ENCODE data around the gene RFNG.

RFNG gene

DNA sequence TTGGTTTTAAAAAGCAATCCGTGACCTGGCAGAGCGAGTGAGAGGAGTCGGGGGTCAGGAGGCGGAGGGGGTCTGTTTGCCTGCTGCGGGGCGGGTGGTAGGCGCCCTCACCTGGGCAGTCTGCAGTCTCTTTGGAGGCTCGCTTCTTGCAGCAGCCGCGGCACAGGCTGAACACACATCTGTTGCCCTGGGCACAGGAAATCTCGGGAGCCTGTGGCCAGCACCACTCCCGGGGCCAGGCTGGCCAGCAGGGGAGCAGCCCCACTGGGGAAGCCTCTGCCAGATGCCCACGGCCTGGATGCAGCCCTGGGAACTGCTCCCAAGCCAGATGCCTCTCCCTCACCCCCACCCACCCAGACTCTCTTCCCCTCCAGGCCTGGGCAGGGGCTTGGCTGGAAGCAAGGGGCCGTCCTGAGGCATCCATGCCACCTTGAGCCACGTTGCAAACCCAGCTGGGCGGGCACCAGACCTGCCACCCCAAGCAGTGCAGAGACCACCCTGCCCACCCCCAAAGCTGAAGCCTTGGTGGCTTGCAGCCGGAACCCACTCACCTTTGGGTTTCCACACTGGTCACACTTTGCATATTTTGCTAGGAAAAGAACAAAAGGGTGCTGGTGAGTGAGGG, 6.7 kb upstream of the RFNG start:
- no peak for DNase-seq

DNA sequence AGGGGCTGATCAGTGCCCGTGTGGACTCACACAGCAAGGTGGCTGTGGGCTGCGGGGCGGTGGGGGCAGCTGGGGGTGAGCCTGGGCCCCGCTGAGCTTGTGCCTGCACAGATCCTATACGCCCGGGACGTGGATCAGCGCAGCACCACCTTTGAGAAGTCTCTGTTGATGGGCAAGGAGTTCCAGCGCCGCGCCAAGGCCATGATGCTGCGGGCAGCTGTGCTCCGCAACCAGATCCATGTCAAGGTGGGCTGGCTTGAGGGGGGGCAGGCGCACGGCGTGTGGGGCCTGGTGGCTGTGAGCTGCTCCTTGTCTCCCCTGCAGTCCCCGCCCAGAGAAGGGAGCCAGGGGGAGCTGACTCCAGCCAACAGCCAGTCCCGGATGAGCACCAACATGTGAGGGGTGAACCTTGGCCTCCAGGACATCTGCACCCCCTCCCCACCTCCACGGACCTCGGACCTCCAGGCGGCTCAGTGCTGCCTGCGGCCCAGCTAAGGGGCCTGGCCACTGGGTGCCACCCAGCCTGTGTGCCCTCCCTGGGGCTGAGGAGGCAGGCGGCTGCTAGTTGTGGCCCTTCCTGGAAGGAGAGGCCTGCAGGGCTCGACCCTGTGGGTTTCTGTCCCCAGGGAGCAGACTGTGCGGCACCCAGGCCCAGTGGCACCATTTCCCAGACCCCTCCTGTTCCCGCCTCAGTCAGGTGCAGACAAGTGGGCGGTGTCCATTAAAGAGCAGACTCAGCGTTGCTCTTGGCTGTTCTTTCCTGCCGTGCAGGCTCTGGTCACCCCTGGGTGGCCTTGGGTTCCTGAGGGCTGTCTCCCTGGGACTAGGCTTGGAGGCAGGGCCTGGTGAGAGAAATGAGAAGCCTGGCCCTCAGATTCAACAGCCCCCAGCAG, 5.4 kb upstream of the RFNG start:
- no peak for DNase-seq

DNA sequence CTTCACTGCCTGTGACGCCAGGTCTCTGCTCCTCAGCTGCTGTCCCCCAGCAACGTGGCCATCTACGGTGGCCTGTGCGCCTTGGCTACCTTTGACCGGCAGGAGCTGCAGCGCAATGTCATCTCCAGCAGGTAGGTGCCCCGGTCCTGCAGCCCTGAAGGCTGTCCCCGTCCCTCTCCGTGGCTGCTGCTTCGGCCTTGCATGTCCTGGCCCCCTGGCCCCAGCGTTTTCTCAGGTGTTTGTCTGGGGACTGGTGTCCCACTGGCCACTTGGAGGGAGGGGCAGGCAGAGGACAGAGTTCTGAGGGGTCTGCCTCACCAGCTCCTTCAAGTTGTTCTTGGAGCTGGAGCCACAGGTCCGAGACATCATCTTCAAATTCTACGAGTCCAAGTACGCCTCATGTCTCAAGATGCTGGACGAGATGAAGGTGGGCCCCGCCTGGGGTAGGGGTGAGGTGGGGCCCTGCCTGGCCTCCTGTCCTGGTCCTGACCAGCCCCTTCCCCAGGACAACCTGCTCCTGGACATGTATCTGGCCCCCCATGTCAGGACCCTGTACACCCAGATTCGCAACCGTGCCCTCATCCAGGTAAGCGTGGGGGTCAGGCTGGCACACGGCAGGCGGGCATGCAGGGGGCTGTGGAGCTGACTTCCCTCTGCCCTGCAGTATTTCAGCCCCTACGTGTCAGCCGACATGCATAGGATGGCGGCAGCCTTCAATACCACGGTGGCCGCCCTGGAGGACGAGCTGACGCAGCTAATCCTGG, 4.5 kb upstream of the RFNG start:
- DNase-seq = no peak

DNA sequence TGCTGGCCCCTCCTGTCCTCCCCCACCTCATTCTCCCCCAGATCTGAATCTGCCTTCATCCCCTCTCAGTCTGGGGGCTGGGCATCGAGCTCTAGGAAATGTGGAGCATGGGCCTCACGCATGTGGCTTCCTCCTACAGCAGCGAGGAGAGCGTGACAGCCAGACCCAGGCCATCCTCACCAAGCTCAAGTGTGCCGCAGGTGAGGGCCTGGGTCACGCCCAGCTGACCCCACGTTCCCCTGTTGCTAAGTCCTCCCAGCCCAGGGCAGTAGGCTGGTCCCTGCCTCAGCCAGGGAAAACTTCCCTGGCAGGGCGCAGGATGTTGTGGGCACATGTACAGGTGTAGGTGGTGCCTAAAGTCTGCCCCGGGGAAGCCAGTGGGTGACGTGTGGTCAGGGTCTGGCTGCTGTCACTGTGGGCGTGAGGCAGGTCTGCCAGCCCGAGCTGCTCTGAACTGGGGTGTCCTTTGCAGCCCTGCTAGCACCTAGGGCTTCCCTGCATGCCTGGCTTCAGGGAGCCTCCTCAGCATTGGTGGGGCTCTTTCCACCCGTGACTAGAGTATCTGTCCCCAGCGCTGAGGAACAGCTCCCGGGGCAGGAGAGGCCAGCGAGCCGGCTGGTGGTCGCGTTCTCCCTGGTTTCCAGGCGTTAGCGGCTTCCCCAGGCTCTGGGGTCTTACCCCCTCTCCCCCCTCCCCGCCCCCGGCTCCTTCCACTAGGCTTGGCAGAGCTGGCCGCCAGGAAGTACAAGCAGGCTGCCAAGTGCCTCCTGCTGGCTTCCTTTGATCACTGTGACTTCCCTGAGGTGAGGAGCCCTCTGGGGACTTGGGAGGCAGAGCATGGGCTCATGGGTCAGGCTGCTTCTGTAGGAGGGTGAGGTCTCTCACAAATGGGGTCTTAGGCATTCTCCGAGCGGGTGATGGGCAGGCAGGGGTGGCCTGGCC, 3.7 kb upstream of the RFNG start:
- no peak for DNase-seq

DNA sequence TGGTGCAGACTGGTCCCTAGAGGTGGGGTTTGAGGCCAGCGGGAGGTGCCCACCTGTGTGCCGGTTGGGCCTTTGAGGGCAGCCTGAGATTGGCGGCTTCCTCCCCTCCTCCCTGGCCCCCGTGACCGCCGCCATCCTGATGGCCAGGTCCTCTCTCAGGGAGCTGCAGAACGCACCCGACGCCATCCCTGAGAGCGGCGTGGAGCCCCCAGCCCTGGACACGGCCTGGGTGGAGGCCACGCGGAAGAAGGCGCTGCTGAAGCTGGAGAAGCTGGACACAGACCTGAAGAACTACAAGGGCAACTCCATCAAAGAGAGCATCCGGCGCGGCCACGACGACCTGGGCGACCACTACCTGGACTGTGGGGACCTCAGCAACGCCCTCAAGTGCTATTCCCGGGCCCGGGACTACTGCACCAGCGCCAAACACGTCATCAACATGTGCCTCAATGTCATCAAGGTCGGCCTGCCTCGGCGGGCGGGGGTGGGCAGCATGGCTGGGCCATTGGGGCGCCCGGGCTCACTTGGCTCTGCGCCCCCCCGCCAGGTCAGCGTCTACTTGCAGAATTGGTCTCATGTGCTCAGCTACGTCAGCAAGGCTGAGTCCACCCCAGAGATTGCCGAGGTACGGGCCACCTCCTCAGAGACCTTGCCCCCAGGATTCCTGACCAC, 2.9 kb upstream of the RFNG start:
- DNase-seq = no peak

DNA sequence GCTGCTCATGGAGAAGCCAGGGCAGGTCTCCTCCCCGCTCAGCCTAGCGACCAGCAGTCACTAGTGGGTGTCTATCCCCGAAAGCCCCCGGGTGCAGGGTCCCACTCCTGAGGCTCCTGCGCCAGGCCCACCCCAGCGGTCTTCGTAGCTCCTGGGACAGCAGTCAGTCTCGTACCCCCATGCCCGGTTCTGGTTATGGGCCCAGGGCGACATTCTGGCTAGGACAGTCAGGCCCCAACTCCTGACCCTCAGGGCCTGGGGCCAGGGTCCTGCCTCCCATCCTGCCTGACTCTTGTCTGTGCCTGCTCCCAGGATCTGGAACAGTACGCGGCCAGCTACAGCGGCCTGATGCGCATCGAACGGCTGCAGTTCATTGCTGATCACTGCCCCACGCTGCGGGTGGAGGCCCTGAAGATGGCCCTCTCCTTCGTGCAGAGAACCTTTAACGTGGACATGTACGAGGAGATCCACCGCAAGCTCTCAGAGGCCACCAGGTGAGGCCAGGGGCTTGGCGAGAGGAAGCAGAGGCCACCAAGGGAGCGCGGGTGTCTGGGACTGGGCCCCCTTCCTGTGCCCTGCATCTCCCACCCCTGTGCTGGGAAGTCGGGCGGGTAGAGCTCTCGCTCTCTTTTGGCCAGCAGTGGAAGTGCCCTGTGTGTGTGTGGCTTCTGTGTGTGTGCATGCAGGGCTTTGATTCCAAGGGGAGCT, 2.1 kb upstream of the RFNG start:
- DNase-seq = no peak

DNA sequence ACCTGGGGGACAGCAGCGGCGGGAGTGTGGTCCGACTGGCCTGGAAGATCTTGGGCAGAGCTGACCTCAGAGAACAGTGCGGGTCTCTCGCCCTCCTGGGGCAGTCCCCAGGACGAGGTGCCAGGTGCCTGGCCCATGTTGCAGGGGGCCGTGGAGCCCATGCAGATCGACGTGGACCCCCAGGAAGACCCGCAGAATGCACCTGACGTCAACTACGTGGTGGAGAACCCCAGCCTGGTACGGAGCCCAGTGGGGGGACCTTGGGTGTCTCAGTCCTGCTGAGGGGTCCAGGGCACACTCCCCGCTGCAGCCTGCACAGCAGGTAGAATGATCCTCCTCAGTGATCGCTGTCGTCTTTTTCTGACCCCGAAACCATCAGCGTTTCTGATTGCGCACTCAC, 1.5 kb upstream of the RFNG start:
- no peak for DNase-seq

DNA sequence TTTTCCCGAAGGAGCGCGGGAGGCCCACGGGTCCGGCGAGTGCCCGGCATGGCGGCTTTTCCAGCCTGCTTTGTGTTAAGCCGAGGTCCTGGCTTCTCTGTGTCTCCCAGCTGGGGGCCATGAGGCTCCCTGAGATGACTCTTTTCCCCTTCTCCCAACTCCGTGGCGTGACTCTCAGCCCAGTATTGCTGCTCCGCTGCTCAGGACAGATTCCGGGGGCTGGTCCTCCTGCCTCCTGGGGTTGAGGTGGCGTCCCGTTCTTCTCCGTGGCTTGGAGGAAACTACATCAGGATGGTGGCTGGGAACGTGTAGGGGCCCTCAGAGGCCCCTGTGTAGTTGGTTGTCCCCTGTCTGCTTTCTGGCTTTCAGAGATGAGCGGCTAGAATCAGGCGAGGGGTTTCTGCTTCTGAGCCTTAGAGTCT, 1.0 kb upstream of the RFNG start:
- no peak for DNase-seq

DNA sequence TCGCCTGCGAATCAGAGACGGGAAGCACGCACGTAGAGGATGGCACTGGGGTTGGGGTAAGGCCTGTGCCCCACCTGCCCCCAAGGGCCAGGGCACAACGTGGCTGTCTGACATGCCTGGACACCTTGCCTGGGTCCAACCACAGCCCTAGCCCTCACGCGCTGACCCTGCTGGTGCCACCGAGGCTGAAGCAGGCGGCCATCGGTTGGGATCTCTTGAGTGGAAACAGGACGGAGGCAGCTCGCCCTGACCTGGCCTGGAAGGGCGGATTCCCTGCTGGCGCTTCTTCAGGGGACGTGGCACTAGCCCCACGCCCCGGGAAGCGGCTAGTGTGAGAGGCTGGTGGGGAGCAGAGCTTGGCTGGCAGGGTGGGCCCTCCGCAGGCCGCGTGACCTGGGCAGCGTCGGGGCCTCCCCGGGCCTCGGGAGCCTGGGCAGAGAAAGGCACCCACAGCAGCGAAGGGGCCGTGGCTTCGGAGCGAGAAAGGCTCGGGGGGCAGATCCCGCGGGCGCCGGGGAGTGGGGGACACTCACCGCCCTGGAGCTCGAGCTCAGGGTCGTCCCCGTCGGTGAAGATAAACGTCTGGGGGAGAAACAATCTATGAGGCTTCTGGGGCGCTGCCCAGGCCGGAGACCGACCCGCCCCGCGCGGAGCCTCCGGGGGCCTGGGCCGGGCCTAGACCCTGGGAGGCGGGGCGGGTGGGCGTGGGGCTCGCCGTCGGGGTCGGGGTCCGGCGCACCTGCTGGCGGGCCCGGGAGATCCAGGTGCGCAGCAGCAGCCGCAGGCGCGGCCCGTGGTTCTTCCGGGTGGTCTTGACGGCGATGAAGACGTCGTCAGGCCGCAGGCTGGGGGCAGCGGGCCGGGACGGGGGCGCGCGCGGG, 610 bp downstream of the RFNG start:
- DNase-seq = no peak

DNA sequence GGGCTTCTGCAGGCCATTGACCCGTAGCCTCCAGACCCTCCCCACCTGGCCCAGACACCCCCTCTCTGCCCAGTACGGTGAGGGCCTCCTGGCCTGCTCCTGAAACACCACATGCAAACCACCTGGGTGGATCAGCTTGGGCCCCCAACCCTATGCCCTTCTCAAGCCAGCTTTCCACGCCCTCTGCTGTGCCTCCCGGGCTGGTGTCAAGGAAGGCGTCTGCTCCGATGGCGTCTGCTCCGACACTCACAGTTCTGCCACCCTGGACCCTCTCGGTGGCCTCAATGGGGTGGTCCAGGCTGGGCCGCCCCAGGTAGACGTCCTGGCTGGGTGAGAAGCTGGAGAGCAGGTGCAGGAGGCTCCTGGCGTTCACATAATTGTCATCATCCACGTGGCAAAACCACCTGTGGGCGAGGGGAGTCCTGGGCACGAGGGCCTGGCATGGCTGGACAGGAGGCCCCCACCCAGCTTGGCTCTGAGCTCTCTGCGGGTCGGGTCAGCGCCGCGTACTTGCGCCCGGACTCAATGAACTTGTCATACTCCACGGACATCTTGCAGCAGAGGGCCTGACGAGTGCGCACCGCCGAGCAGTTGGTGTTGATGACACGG, 1.4 kb downstream of the RFNG start:
- DNase-seq = no peak

DNA sequence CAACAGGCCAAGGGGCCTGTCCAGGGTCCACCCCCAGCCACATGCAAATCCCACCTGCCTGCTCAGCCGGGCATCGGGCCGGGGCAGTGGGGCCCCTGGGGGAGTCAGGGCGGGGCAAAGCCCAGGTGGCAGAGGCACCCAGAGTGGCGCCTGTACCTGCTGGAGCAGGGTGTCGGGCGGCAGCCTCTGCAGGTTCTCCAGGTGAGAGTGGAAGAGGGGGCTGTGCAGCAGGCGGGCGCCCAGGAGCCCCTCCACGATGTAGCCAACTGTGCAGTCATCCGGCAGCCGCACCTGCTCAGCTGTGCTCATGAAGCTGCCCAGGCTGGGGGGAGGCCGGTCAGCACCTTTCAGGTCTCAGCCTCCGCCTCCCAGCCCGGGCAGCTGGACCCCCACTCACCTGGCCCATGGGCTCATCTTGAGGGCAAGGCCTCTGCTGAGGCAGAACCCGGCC, 2.1 kb downstream of the RFNG start:
- no peak for DNase-seq

DNA sequence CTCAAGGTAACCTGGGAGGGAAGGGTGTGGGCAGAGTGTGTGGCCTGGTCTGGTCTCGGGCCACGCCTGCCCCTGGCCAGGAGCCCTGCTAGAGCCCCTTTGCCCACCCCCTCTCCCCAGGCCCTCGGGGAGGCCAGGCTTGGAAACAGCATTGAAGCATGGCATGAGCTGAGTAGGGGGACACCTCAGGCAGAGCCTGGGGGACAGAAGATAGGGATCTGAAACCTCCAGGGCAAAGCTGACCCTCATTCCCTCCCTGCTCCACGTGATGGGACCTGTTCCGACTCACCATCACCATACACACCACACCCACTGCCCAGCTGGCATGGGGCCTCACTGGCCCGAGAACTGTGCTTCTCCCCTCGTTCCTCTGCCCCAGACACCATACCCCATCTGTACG, 2.5 kb downstream of the RFNG start:
- DNase-seq = no peak

DNA sequence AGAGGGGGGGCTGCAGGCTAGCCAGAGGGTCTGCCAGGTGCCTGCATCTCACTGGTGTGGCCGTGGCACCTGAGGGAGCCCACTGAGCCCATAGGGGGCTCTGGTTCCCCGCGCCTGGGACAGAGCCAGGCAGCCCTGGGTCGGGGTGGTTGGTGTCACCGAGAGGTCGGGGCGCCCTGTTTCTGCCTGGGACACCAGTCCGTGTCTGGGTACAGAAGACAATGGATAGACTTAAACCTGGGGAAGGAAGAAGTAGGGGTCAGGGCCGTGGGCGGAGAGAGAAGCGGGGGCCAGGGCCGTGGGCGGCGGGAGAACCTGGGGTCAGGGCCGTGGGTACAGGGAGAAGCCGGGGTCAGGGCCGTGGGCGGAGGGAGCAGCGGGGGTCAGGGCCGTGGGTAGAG, 3.0 kb downstream of the RFNG start:
- no peak for DNase-seq

DNA sequence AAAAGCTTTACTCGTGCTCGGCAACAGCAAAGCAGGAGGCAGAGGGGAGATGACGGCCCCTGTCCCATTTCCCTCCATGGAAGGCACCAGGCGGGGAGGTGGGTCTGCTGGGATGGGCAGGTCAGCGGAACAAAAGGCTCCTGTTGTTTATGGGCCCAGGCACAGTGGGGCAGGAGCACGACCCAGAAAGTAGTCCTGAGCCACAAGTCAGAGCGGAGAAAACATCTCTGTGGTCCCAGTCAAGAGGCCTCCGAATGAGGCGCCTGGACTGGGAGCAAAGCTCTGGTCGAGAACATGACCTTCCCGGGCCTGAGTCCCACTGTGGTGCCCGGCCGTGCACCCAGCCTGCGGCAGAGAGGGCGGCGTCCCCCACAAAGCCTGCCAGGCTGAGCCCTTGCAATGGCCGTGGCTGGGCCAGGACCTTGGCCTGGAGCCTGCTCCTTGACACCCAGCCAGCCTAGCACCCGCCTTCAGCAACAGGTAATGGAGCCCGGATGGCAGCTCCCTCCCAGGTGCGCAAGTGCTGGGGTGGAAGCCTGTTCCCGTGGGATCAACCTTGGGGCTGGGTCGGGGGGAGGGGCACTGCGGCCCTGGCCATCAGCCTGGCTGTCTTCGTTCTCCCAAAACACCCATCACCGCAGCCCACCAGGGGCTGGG, 3.6 kb downstream of the RFNG start:
- DNase-seq = no peak

DNA sequence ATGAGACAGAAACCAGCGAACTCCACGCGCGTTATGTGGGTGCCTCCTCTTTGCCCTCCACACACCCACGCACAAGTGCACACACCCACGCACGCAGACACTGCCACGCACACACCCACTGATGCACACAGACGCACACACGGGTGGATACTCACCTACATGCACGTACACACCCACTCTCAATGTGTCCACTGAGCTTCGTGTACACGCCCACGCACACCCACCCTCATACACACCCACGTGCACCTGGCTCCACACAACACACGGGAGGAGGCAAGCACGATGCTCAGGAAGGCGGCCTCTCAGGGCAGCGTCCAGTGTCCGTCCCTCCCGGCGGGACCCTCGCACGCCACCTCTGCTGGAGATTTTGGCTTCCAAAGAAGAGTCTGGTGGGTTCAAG, 4.2 kb downstream of the RFNG start:
- DNase-seq = no peak

DNA sequence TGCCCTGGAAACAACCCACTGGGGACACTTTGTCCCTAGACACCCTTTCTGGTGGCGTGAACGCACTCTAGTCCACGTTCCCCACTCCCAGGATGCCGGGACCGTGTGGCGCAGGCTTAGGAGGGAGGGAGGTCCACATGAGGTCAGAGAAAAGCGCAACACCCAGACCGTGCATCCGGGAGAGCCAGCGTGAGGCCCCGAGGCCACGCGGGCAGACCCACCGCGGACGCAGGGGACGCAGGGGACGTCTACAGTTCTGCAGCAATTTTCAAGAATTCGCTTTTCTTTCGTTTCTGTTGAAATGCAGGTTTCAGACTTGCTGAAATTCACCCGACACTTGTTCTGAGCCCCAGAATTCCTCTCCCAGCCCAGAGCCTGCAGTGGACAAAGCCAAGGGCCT, 4.7 kb downstream of the RFNG start:
- DNase-seq = no peak

DNA sequence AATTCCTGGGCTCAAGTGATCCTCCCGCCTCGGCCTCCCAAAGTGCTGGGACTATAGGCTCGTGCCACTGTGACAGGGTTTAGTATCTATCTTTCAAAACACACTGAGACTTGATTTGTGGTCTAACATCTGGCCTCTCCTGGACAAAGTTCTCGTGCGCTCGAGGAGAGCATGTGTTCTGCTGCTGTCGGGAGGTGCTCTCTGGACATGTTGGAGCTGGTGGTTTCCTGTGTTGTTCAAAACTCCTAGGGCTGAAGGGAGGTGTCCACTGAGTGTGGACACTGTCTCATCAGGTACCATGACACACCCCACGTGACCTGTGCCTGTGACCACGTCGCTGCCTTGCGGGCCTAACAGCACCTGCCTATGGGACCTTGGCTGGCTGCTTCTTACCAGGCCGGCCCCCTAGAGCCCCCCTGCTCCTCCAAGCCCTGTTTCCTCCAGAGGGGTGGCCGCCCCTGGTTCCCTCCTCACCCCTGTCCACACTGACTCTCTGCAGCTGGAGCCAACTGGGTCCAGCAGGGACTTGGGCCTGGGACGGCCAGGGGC, 5.6 kb downstream of the RFNG start:
- no peak for DNase-seq

DNA sequence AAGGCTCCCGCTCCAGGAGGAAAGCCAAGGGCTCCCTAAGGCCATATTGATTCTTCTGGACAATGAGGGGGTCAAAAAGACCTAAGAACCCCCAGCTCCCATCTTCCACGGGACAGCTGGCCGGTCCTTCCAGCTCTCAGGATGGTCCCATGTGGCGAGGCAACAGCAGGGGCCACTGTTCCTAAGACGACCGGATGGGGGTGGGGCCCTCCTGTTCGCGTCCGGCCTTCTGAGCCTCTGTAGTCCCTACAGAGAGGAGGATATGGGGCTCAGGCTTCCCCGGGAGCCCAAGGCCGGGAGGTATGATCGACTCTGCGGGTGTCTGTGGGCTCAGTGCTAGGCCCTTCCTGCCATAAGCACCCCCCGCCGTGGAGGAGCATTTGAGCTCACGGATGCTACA, 8.1 kb downstream of the RFNG start:
- DNase-seq = no peak

DNA sequence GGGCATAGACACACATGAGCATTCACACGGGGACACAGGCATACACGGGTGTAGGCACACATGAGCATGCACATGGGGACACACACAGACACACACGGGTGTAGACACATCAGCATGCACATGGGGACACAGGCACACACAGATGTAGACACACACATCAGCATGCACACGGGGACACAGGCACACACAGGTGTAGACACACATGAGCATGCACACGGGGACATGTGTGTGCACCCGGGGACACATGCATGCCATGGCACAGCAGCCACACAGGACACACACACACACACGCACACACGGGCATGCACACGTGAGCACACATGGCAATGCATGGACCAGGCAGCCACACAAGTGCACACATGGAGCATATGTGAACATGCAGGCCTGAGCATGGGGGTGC, 9.0 kb downstream of the RFNG start:
- DNase-seq = no peak
